HG03469 (cell line): ENCODE data around the gene DNAH17.

Experiments used
- ATAC-seq: cut with Tn5 transposase; IDR thresholded peaks from one replicate; pipeline ENCODE4 v1.9.1; 2021; ENCODE audit warnings: mild to moderate bottlenecking, moderate library complexity, moderate number of reproducible peaks; ENCODE audit not compliant: unreplicated experiment

The DNAH17 gene

GRCh38 chr17:78499715-78500540 is 77.3 kb downstream of the DNAH17 start:
- ATAC-seq: no peak

DNA sequence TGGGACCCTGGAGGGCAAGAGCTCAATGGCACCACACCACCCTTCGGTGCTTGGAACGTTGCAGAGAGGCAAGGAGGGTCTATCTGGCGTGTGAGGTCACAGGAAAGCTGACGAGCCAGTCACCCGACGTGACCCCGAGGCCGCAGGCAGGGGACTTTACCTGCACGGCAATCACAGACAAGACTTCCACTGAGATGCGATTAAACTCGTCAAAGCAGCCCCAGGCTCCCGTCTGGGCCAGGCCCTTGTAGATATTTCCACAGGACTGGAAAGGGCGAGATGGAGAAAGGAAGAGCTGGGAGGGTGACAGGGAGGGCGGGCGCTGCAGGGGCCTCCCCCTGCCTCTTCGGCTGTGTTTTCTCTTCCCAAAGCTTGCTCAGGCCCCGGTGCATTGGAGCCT is 78.3 kb downstream of the DNAH17 start:
- no peak for ATAC-seq

DNA sequence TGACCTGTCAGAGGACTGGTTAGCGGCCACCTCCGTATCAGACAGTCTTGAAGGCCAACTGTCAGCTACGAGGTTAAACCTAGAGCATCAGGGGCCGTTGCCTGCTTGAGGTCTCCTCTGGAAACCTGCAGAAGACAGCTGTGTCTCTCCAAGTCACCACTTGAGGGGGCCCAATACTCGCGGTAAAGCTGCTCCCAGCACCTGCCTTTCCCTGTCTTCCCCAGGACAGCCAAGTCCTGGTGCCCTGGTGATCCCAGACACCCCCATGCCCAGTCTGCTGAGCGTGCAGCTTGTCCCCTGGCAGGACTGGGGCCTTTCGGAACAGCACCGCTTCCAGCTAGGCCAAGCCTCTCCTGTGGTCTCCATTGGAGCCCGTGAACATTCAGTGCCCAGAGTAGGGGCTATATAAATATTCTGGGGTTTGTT is 80.1 kb downstream of the DNAH17 start:
- ATAC-seq: no peak

- ATAC-seq: no peak
Measured at GRCh38 chr17:78496311-78496710, 80.9 kb downstream of the DNAH17 start.

GRCh38 chr17:78495634-78496033 is 81.6 kb downstream of the DNAH17 start:
- ATAC-seq: no peak

DNA sequence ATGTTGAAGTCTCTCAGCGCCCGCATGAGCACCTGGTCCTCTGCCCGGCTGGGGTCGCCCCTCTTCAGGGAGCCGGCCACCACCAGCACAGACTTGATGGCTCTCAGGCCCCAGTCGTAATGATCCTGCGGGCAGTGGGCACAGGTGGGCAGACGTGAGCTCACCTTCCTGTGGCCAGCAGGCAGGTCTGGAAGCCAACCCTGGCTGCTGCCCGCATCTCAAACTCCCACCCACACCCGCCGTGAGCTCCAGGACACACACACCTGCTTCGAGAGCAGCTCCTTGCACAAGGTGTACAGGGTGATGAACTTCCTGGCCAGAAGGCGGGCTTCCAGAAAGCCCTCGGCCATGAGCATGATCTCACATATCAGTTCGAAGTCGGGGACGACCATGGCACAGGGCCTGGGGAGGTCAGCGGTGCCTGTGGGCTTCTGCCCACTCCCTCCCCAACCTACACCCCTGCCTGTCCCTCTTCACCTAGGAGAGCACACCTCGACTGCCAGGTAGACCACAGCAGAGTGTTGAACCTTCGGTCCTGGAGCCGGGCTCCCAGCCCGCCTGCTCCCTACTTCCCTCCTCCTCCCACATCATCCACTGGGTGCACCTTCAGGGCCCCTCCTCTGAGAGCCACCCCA is 82.4 kb downstream of the DNAH17 start:
- ATAC-seq: no peak

GRCh38 chr17:78493853-78494695 is 83.1 kb downstream of the DNAH17 start:
- no peak for ATAC-seq

GRCh38 chr17:78493450-78493849 is 83.7 kb downstream of the DNAH17 start:
- ATAC-seq: no peak

DNA sequence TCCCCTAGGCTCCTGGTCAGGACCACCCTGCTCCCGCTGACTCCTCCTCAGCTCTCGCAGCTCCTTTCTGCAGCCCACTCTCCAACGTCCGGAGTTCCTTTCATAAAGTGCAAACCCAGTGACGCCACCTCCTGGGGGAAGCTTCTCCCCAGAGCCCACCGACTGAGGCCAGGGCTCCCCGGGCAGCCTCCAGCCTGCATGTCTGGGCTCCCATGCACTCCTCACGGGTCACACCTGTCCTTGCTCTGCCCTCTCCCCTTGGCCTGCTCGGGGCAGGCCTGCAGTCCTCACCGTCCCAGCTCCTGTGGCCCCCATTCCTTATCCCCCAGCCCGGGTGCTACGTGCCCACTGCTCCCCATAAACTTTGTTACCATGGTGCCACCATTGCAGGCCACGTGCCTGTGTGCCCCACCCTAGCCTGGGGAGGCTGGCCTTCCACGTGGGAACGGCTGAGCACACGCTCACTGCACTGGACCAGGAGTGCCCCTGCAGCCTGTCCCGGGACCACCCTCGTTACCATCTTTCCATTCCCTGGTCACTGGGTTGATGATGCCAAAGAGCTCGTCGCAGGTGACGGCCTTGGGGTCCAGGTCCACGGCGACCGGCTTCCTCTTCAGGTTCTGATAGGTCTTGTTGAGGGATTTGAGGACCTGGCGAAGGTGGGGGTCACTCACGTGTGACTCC is 84.9 kb downstream of the DNAH17 start:
- no peak for ATAC-seq

GRCh38 chr17:78491236-78492115 is 85.7 kb downstream of the DNAH17 start:
- no peak for ATAC-seq

DNA sequence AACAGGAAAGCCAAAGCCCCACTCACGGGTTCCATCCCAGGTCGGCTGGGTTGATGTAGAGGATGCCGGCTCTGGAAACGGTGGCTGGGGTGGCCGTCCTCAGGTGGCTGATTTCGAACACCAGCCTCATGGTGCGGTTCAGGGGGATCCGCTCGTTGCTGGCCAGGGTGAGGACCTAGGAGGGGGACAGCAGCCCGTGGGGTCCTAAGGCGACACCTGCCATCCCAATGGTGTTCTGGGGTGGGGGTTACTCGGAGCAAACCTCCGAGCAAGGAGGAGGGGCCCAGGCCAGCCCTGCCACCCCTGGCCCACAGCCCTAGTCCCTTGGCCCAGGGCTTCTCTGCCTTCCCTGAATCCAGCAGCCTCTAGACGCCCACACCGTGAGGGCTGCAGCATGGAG is 86.5 kb downstream of the DNAH17 start:
- ATAC-seq: no peak

- no peak for ATAC-seq
Measured at GRCh38 chr17:78490156-78490555, 87.0 kb downstream of the DNAH17 start.

DNA sequence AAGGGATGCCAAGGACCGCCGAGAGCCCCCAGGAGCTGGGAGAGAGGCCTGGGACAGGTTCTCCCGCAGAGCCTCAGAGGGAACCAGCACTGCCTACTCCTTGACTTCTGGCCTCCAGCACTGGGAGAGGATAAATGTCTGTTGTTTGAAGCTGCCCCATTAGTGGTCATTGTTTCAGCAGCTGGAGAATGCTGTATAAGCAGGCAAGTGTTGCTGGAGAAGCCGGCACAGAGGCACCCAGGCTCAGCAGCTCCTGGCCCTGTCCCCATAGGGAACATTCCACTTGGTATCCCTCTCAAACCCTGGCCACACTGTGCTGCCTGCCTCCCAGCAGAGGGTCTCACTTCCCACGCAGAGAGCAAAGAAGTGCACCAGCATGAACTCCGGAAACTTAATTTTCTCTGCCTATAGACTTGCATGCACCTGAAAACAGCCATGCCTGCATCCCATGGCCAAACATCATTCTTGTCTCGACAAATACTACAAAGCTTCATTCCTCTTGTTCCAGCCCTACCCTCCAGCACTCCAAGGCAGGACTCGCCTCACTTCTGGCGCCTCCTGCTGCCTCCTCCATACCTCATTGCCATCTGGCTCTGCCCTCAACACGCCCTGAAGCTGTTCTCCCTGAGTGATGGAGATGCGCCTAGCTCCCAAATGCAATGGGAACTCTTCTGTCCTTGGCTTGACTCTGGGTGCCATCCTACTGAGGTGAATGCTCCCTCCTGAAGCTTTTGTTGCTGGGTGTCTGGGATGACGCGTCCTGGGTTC is 88.1 kb downstream of the DNAH17 start:
- no peak for ATAC-seq

- ATAC-seq: no peak
Measured at GRCh38 chr17:78488156-78488555, 89.0 kb downstream of the DNAH17 start.

GRCh38 chr17:78486946-78487680 is 90.1 kb downstream of the DNAH17 start:
- ATAC-seq: no peak

GRCh38 chr17:78486228-78486802 is 90.9 kb downstream of the DNAH17 start:
- no peak for ATAC-seq

DNA sequence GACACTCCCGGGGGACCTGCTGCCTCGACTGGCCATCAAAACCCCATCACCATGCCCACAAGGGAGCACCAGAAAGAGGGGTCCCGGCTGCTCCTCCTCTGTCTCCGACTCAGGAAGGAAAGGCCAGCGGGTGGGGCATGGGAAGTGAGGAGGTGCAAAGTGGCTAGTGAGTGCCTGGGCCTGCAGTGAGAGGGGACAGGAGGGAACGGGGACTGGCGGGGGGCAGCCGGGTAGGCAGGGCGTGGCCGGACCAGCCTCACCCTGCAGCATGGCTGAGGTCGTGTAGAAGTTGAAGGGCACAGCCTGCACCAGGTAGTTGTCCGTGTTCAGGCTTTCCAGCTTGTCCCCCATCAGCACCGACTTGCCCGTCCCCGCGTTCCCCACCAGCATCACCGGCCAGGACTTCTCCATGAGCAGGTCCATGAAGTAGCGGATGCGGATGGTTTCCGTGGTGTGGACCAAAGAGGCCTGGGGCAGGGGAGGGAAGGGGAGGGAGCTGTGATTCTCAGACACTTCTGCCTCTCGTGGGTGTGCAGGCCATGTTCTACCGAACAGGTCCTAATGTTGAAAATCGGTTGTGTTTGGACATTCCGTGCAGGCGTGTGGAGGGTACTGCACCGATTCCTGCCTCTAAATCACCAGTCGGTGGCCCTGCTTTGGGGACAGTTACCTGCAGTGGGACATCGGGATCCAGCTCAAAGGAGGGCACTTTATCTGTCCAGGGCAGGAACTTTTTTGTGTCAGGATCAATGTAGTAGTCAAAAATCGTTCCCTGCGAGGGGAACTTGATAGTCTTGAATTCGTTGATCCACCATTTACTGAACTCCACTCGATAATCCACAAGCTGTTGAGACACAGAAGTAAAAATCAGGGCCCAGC is 91.7 kb downstream of the DNAH17 start:
- ATAC-seq: no peak
